COLO829 (cell line): ENCODE results near the gene SNAPC2.

ENCODE experiments used
- DNase-seq: peaks from one replicate; pipeline ENCODE4 v3.0.0; 2012; ENCODE audit warnings: low spot score

Gene SNAPC2

DNA sequence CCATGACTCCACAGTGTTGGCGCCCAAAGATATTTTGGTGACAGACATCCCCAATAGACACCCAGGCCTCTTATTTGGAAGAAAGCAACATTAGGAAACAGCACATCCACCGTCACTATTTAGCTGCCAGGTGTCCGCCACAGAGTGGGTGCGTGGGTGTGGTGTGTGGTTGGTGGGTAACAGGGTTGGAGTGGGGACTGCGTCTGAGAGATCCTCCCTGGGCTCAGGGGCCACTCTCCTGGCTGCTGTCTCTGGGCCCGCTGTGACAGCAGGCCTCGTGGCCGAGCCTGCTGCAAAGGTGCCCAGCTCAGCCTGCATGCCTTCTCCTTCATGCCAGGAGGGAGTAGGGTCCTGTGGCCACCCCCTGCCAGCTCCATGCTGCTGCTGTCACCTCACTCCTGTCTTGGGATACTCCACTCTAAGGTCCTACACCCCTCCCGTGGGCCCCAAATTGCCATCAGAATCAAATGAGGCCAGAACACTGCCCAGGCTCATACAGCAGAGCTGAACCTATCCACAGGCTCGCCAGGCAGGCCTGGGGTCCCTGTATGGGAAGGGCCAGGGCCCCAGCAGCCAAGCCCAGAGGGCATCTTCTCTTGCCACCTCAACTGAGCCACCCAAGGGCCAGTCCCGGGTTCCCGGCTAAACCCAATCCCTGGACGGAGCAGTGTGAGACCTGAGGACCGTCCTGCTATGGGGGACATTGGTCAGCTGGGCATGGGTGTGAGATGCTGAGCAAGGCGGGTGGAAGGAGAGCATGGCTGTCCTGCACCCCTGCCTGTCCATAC is 48.1 kb downstream of the SNAPC2 start:
- no peak for DNase-seq

DNA sequence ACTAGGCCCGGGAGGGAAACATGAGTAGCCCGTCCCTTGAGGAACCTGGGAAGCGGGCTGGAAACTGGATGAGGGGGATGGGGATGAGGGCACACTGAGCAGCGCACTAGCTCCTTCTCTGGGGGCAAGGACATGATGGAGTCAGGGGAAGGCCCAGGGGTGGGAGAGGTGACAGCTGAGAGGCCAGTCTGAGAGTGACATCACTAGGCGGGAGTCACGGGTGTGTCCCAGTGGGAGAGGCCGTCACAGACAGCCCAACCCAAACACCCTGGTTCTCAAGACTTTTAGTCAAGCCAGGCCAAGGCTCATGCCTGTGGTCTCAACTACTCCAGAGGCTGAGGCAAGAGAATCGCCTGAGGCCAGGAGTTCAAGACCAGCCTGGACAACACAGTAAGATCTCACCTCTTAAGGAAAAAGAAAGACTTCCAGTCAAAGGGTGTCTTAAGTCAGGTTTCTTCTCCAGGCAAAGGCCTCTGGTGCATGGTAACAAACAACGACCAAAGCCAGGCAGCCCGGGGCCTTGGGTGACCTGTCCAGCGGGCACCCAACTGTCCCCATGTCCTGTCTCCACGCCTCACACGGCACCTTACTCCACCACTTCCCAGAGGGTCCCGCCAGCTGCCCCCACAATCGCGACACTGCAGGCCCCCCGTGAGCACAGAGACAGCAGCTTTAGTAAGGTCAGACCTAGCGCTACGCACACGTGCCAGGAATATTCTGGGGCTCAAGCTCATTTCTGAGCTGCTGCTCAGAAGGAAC is 48.8 kb downstream of the SNAPC2 start:
- no peak for DNase-seq

DNA sequence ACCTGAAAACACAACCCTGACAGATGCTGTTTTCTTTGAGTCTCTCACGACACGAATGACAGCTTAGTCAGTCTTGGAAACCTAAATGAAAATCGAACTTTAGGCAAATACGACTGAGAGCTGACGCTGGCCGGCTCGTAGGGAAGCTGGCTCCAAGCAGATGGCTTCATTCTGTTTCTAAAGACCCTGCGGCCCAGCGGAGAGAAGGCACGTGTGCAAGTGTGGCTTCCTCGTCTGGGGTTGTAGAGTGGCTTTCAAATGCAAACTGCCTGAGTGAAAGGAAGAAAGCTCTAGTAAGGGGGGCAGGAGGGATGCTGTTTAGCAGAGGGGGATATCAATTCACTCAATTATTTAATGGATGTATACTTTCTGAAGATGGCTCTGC is 49.4 kb downstream of the SNAPC2 start:
- DNase-seq = no peak

DNA sequence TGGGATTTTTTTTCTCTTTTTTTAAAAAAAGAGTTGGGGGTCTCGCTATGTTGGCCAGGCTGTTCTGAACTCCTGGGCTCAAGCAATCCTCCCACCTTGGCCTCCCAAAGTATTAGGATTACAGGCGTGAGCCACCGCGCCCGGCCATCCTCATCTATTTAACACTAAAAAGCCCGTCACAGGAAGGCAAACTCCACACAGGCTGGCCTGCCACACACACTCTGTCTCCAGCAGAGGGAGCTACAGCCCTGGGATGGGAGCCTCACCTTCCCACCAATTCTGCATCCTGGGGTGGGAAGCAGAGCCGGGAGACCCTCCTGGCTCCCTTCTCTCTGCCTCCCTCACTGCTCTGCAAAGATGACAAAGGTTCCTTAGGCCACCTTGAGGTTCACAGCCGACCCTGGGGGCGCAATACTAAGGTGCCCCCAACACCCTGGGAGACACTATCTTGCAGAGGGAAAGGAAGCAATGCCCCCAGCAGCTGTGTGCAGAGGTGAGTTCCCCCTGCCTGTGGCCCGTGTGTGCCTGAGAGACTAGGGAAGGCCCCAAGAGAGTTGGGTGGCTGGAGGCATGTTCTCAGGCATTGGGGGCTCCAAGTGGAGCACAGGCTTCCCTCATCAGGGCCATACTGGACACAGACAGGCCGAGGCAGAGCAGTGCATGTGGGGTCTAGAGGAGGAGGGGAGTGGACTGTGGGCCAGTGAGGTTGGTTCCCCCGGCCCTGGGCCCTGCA is 50.7 kb downstream of the SNAPC2 start:
- peak; percentile 20 for DNase-seq

DNA sequence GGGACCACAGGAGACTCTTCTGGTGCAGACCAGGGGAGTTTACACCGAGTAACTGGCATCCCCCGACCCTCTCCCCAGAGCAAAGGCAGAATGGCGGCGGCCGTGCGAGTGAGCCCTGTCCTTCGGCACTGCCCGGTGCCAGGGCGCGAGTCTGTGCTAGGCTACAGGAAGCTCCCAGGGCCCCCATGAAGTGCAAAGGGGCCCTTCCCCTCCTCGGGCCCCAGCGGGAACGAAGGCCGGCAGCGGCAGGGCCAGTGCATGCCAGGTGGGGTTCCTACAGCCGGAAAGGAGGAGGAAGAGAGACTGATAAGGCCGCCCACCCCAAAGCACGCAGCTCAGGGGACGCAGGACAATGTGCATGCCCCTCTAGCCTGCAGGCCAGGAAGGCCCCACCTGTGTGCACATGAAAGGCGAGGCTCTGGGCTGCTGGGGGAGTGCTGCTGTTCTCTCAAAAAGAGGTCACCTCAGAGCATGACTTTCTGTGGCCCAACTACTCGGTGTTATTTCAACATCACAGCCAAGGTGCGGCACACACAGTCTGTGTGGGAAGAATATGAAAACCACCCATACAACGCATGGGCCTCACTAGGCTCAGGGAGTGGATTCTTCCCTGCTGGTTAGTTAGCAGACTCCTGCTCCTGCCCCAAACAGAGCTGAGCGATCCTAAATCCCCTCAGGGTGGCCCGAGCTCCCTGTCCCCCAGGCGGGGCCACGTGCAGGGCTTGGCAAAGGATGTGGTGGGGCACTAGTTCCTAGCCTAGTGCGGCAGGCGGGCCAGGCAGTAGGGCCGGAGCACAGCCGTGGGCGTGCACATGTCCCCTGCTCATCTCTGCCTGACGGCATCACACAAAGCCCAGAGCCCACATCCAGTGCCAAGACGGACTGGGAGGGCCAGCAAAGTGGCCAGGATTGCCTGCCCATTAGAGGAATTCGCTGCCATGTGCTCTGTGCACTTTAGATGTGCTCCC is 51.7 kb downstream of the SNAPC2 start:
- DNase-seq = no peak
